ENCODE results near the gene KRTAP13-1. TPM values are rescaled to one million over a fixed set of nuclear protein-coding genes. Genes with fewer than 3 reads are reported as not detected.

KRTAP13-1 gene
- not detected in 2 replicates for total RNA-seq

GRCh38 chr21:30395731-30396130, at the start of gene KRTAP13-1:
Gene KRTAP13-1, plus strand, starts transcription at chr21:30396031. Its CDS starts 56 bp downstream, at chr21:30396087.

GRCh38 chr21:30348506-30348905, 47.3 kb upstream of the KRTAP13-1 start, which contains the start of gene KRTAP23-1:
Gene KRTAP23-1, minus strand, starts transcription at chr21:30348606. Its CDS starts 0 bp downstream, at chr21:30348606.

GRCh38 chr21:30372139-30372770, 23.6 kb upstream of the KRTAP13-1 start, which contains the start of gene KRTAP13-2:
Gene KRTAP13-2, minus strand, starts transcription at chr21:30372271. Its CDS starts 58 bp downstream, at chr21:30372213.

GRCh38 chr21:30425826-30426225, 30.0 kb downstream of the KRTAP13-1 start, which contains the start of gene KRTAP13-3:
Gene KRTAP13-3, minus strand, starts transcription at chr21:30425926. Its CDS starts 14 bp downstream, at chr21:30425912.

GRCh38 chr21:30430170-30430655, 34.4 kb downstream of the KRTAP13-1 start, which contains the start of gene KRTAP13-4:
Gene KRTAP13-4, plus strand, starts transcription at chr21:30430220. Its CDS starts 56 bp downstream, at chr21:30430276.

GRCh38 chr21:30439975-30440374, 44.1 kb downstream of the KRTAP13-1 start, which contains the start of gene KRTAP15-1:
Gene KRTAP15-1, plus strand, starts transcription at chr21:30440275. Its CDS starts 53 bp downstream, at chr21:30440328.

Other genes starting within 250 kb of the KRTAP13-1 start
- gene CLDN17, start 229.2 kb upstream of the KRTAP13-1 start, total RNA-seq = not detected in 2 replicates
- not detected in 2 replicates for gene CLDN8, start 179.9 kb upstream of the KRTAP13-1 start, total RNA-seq
- not detected in 2 replicates for gene KRTAP24-1, start 113.1 kb upstream of the KRTAP13-1 start, total RNA-seq
- gene KRTAP25-1, start 106.5 kb upstream of the KRTAP13-1 start, total RNA-seq = not detected in 2 replicates
- gene KRTAP26-1, start 75.7 kb upstream of the KRTAP13-1 start, total RNA-seq = not detected in 2 replicates
- gene KRTAP27-1, start 58.3 kb upstream of the KRTAP13-1 start, total RNA-seq = not detected in 2 replicates
- not detected in 2 replicates for gene KRTAP23-1, start 47.4 kb upstream of the KRTAP13-1 start, total RNA-seq
- not detected in 2 replicates for gene KRTAP13-2, start 23.8 kb upstream of the KRTAP13-1 start, total RNA-seq
- not detected in 2 replicates for gene KRTAP13-3, start 29.9 kb downstream of the KRTAP13-1 start, total RNA-seq
- not detected in 2 replicates for gene KRTAP13-4, start 34.2 kb downstream of the KRTAP13-1 start, total RNA-seq
- gene KRTAP15-1, start 44.2 kb downstream of the KRTAP13-1 start, total RNA-seq = not detected in 2 replicates
- gene KRTAP19-1, start 84.3 kb downstream of the KRTAP13-1 start, total RNA-seq = not detected in 2 replicates
- not detected in 2 replicates for gene KRTAP19-2, start 91.4 kb downstream of the KRTAP13-1 start, total RNA-seq
- not detected in 2 replicates for gene KRTAP19-3, start 96.0 kb downstream of the KRTAP13-1 start, total RNA-seq
- gene KRTAP19-4, start 101.1 kb downstream of the KRTAP13-1 start, total RNA-seq = not detected in 2 replicates
- not detected in 2 replicates for gene KRTAP19-5, start 106.1 kb downstream of the KRTAP13-1 start, total RNA-seq
- gene KRTAP19-6, start 145.8 kb downstream of the KRTAP13-1 start, total RNA-seq = not detected in 2 replicates
- not detected in 2 replicates for gene KRTAP19-7, start 165.3 kb downstream of the KRTAP13-1 start, total RNA-seq
- gene KRTAP22-2, start 194.4 kb downstream of the KRTAP13-1 start, total RNA-seq = not detected in 2 replicates
- not detected in 2 replicates for gene KRTAP6-3, start 196.4 kb downstream of the KRTAP13-1 start, total RNA-seq
- not detected in 2 replicates for gene KRTAP6-2, start 202.9 kb downstream of the KRTAP13-1 start, total RNA-seq
- gene KRTAP22-1, start 205.1 kb downstream of the KRTAP13-1 start, total RNA-seq = not detected in 2 replicates
- not detected in 2 replicates for gene KRTAP6-1, start 217.9 kb downstream of the KRTAP13-1 start, total RNA-seq
- not detected in 2 replicates for gene KRTAP20-1, start 220.4 kb downstream of the KRTAP13-1 start, total RNA-seq
- not detected in 2 replicates for gene KRTAP20-4, start 224.6 kb downstream of the KRTAP13-1 start, total RNA-seq
- not detected in 2 replicates for gene KRTAP20-2, start 239.2 kb downstream of the KRTAP13-1 start, total RNA-seq
- not detected in 2 replicates for gene KRTAP20-3, start 246.8 kb downstream of the KRTAP13-1 start, total RNA-seq